ENCODE results near the gene SLC35F1. TPM values are rescaled to one million over a fixed set of nuclear protein-coding genes. Genes with fewer than 3 reads are reported as not detected.

SLC35F1 gene
- total and polyA plus RNA-seq, 2 donors (not counting 3 experiments of a cell fraction or from before 2014, with no cell fraction given), result not detected

GRCh38 chr6:117910549-117910948, 3.5 kb downstream of the SLC35F1 start:
- H3K79me2 ChIP-seq (ENCODE audit: control insufficient read depth, insufficient read depth, low read length), result no peaks in the 10 kb centered on the region
- intact Hi-C loops (cut with micrococcal nuclease), result no loop called here
- H3K27ac ChIP-seq (ENCODE audit: insufficient read depth, low read depth, low read length), result no peak overlapping the region
- TF ChIP-seq POLR2A (IDR thresholded peaks at IDR 0.05; ENCODE audit: low read depth, low read length), result no peak
- no peak for TF ChIP-seq EZH2 (IDR thresholded peaks at IDR 0.05; ENCODE audit: borderline replicate concordance, low read depth, low read length, severe bottlenecking)
- TF ChIP-seq GATA2 (IDR thresholded peaks at IDR 0.05; ENCODE audit: insufficient read depth, insufficient read length, low read depth, low read length), result no peak
- TF ChIP-seq CTCF (IDR thresholded peaks at IDR 0.05; ENCODE audit: extremely low read depth in 1 of 2, insufficient read depth in 1 of 2, low read depth in 1 of 2, low read length in 2 of 2), result no peak
- TF ChIP-seq MAX (IDR thresholded peaks at IDR 0.05; ENCODE audit: insufficient read depth, insufficient read length), result no peak
- TF ChIP-seq MYC (IDR thresholded peaks at IDR 0.05; ENCODE audit: low read depth, low read length), result no peak
- TF ChIP-seq JUN (IDR thresholded peaks at IDR 0.05; ENCODE audit: borderline replicate concordance, insufficient read depth, insufficient read length, low read depth), result no peak
- no peaks in the 10 kb centered on the region for H3K4me1 ChIP-seq (ENCODE audit: control insufficient read depth, extremely low read depth, insufficient read depth, low read length)
- no peak overlapping the region for H3K4me2 ChIP-seq (ENCODE audit: insufficient read depth, low read length)
- dilution Hi-C loops (cut with MboI; ENCODE audit: extremely low pct_ligation_motif_present, low sequenced_read_pairs), result no loop called here
- no peak for FAIRE-seq
- no peaks in the 10 kb centered on the region for H3K9me1 ChIP-seq (replicated peaks; ENCODE audit: control insufficient read depth, extremely low read depth, insufficient read depth, low read length)
- no peak for DNase-seq (ENCODE audit: low read depth, low spot score)
- H2AFZ ChIP-seq (ENCODE audit: low read depth, low read length), result no peak overlapping the region
- no TSS peak for BruUV-seq (replicated peaks)
- no peaks in the 10 kb centered on the region for H3K36me3 ChIP-seq (ENCODE audit: control insufficient read depth in 2 of 2, extremely low read depth in 1 of 2, insufficient read depth in 2 of 2, low read length in 2 of 2)
- H3K4me3 ChIP-seq (replicated peaks in 1 of 3; ENCODE audit: insufficient read depth in 1 of 3, low read depth in 1 of 3, low read length in 3 of 3), result no peak overlapping the region
- CTCF ChIA-PET, result no interaction called here
- POLR2A ChIA-PET, result no interaction called here
- H3K9me3 ChIP-seq (replicated peaks; ENCODE audit: control insufficient read depth, insufficient read depth, low read length), result no peaks in the 10 kb centered on the region
- H3K9ac ChIP-seq (replicated peaks; ENCODE audit: extremely low read depth, insufficient read depth, low read length), result no peak overlapping the region
- peaks cover 12 to 29% of the 10 kb centered on the region in 2 experiments for H3K27me3 ChIP-seq (ENCODE audit: control insufficient read depth in 2 of 2, insufficient read depth in 2 of 2, low read length in 2 of 2)
- no peaks in the 10 kb centered on the region for H4K20me1 ChIP-seq (replicated peaks; ENCODE audit: control insufficient read depth, extremely low read depth, insufficient read depth, low read length)

Data from endothelial cell of umbilical vein (primary cell).